Endothelial cell of umbilical vein (primary cell): Measurements from ENCODE around the gene DUOXA2. TPM values are rescaled to one million over a fixed set of nuclear protein-coding genes. Genes with fewer than 3 reads are reported as not detected.

Experiments used
- BruUV-seq: library from RNA; stranded (reverse); fragments of 400-500 nt; replicated peaks from 2 replicates; lab custom pipeline; 2021; lab: Mats Ljungman, UMichigan
- CTCF ChIA-PET: fragments of 300-600, 350-600 bp; sonication (Branson Sonifier 250); formaldehyde crosslinking; loops from one replicate; lab custom pipeline; 2021; ENCODE audit warnings: antibody characterized with exemption, inconsistent platforms; lab: Charles Lee
- POLR2A ChIA-PET: fragments of 300-600, 350-600 bp; sonication (Branson Sonifier 250); formaldehyde crosslinking; loops from one replicate; lab custom pipeline; 2021; ENCODE audit warnings: antibody characterized with exemption, inconsistent platforms; lab: Charles Lee
- DNase-seq: peaks from one replicate; pipeline ENCODE4 v3.0.0-alpha.2; 2011; ENCODE audit warnings: low read depth, low spot score
- FAIRE-seq: peaks from 2 replicates; lab custom pipeline; 2011; peaks lifted over from hg19 to GRCh38; lab: Jason Lieb, UNC
- H2AFZ ChIP-seq: 2 replicates; pipeline ENCODE4 v1.6.0; 2012; ENCODE audit warnings: low read depth, low read length, control low read depth, inconsistent platforms
- H3K27ac ChIP-seq: 2 replicates; pipeline ENCODE4 v1.5.1; 2011; ENCODE audit warnings: low read depth, mild to moderate bottlenecking, control low read depth, low read length, moderate library complexity; ENCODE audit not compliant: insufficient read depth
- H3K27me3 ChIP-seq, 2 experiments: 2 replicates each; pipeline versions ENCODE4 v1.6.0 to v1.6.1; 2011; ENCODE audit warnings: low read length in 2 of 2, mixed read lengths in 1 of 2; ENCODE audit not compliant: control insufficient read depth in 2 of 2, insufficient read depth in 2 of 2
- H3K36me3 ChIP-seq, 2 experiments: 2 replicates in 1 of 2; 3 replicates in 1 of 2; pipeline ENCODE4 v1.5.1; 2011; ENCODE audit warnings: low read length in 2 of 2, mild to moderate bottlenecking in 1 of 2, moderate library complexity in 1 of 2; ENCODE audit not compliant: control insufficient read depth in 2 of 2, insufficient read depth in 2 of 2; ENCODE audit errors: extremely low read depth in 1 of 2
- H3K4me1 ChIP-seq: 3 replicates; pipeline ENCODE4 v1.5.1; 2011; ENCODE audit warnings: mild to moderate bottlenecking, low read length; ENCODE audit not compliant: control insufficient read depth, insufficient read depth; ENCODE audit errors: extremely low read depth
- H3K4me2 ChIP-seq: 2 replicates; pipeline ENCODE4 v1.6.1; 2011; ENCODE audit warnings: low read length, control low read depth, mixed read lengths; ENCODE audit not compliant: insufficient read depth
- H3K4me3 ChIP-seq, 3 experiments: fragments of 200-600 bp in 1 of 3; sonication (generic), shearing (Covaris generic) in 1 of 3; replicated peaks in 1 of 3; 2 replicates each; pipeline ENCODE4 v1.5.1; 2011 to 2016; ENCODE audit warnings: control low read depth in 3 of 3, low read length in 3 of 3, mild to moderate bottlenecking in 2 of 3, inconsistent platforms in 1 of 3, low read depth in 1 of 3, moderate library complexity in 1 of 3; ENCODE audit not compliant: insufficient read depth in 1 of 3
- H3K79me2 ChIP-seq: 2 replicates; pipeline ENCODE4 v1.6.0; 2012; ENCODE audit warnings: low read length, inconsistent platforms; ENCODE audit not compliant: control insufficient read depth, insufficient read depth
- H3K9ac ChIP-seq: replicated peaks from 2 replicates; pipeline ENCODE3; 2011; ENCODE audit warnings: low read length, control low read depth; ENCODE audit not compliant: insufficient read depth; ENCODE audit errors: extremely low read depth
- H3K9me1 ChIP-seq: replicated peaks from 3 replicates; pipeline ENCODE4 v1.6.0; 2011; ENCODE audit warnings: mild to moderate bottlenecking, low read length; ENCODE audit not compliant: control insufficient read depth, insufficient read depth; ENCODE audit errors: extremely low read depth
- H3K9me3 ChIP-seq: replicated peaks from 2 replicates; pipeline ENCODE4 v1.5.1; 2012; ENCODE audit warnings: low read length, inconsistent platforms; ENCODE audit not compliant: control insufficient read depth, insufficient read depth
- H4K20me1 ChIP-seq: replicated peaks from 2 replicates; pipeline ENCODE3; 2011; ENCODE audit warnings: mild to moderate bottlenecking, low read length; ENCODE audit not compliant: control insufficient read depth, insufficient read depth; ENCODE audit errors: extremely low read depth
- EZH2 ChIP-seq: IDR thresholded peaks from 2 replicates; pipeline ENCODE4 v1.6.1; 2012; ENCODE audit warnings: borderline replicate concordance, low read depth, mild to moderate bottlenecking, moderate library complexity, low read length, inconsistent platforms; ENCODE audit not compliant: severe bottlenecking
- FOS ChIP-seq: IDR thresholded peaks from 2 replicates; pipeline ENCODE4 v1.6.1; 2011; ENCODE audit warnings: mild to moderate bottlenecking, low read length, moderate library complexity, borderline replicate concordance; ENCODE audit not compliant: insufficient read depth
- GATA2 ChIP-seq: IDR thresholded peaks from 2 replicates; pipeline ENCODE4 v1.7.0; 2011; ENCODE audit warnings: low read depth, mild to moderate bottlenecking, moderate library complexity, mixed read lengths, low read length; ENCODE audit not compliant: insufficient read length, insufficient read depth
- JUN ChIP-seq: IDR thresholded peaks from 2 replicates; pipeline ENCODE4 v1.6.1; 2011; ENCODE audit warnings: borderline replicate concordance, low read depth; ENCODE audit not compliant: insufficient read length, insufficient read depth
- MYC ChIP-seq: IDR thresholded peaks from one replicate; pipeline ENCODE4 v1.6.1; 2011; ENCODE audit warnings: mild to moderate bottlenecking, low read depth, low read length
- POLR2A ChIP-seq: IDR thresholded peaks from 2 replicates; pipeline ENCODE4 v1.6.1; 2012; ENCODE audit warnings: low read depth, mild to moderate bottlenecking, control low read depth, low read length
- POLR2AphosphoS5 ChIP-seq: IDR thresholded peaks from 2 replicates; pipeline ENCODE4 v1.6.1; 2012; ENCODE audit warnings: low read depth, mild to moderate bottlenecking, control low read depth, low read length, moderate library complexity; ENCODE audit not compliant: insufficient read depth
- dilution Hi-C: fragments of 300-500 bp; cut with MboI; formaldehyde crosslinking; loops from one replicate; pipeline ENCODE4 v1.15.0; 2019; ENCODE audit warnings: low sequenced_read_pairs; ENCODE audit not compliant: extremely low pct_ligation_motif_present
- intact Hi-C: fragments of 100-400 bp; cut with micrococcal nuclease; formaldehyde crosslinking; loops from one replicate; pipeline ENCODE4 v1.10.0; 2022
- polyA plus RNA-seq, 4 experiments: library from polyadenylated mRNA; depleted of rRNA in 3 of 4; stranded (reverse) in 3 of 4; unstranded in 1 of 4; fragments of >200 nt; gene quantifications; 2 replicates each; pipeline versions ENCODE4 v1.2.1 to v1.2.3, GENCODE V29; 2011 to 2012; ENCODE audit warnings: missing spikeins in 1 of 4
- total RNA-seq: library from RNA; stranded (reverse); gene quantifications from 2 replicates; pipeline ENCODE4 v1.2.3, GENCODE V29; 2021
- TF ChIP-seq, protein P1 (sequence below): IDR thresholded peaks from 2 replicates; pipeline ENCODE4 v1.6.1; 2011; ENCODE audit not compliant: insufficient read depth, insufficient read length
- TF ChIP-seq, protein P2 (sequence below), 2 donors: IDR thresholded peaks; 1 replicate in 1 of 2; 2 replicates in 1 of 2; pipeline ENCODE4 v1.5.1; 2011; ENCODE audit warnings: low read length in 2 of 2, mild to moderate bottlenecking in 2 of 2, moderate library complexity in 2 of 2, control low read depth in 1 of 2, inconsistent platforms in 1 of 2, low read depth in 1 of 2; ENCODE audit not compliant: insufficient read depth in 1 of 2; ENCODE audit errors: extremely low read depth in 1 of 2

DUOXA2 gene
- total and polyA plus RNA-seq, 2 donors (not counting 3 experiments of a cell fraction or from before 2014, with no cell fraction given), result not detected

- Histone ChIP-seq H3K9ac (no peak overlapping the region), H3K36me3 (no peaks in the 10 kb centered on the region), H3K27me3 (peaks cover 22 to 24% of the 10 kb centered on the region in 2 experiments), H3K9me3 (no peaks in the 10 kb centered on the region), H3K27ac (no peak overlapping the region), H2AFZ (no peak overlapping the region), H3K79me2 (no peaks in the 10 kb centered on the region), H3K4me3 (no peak overlapping the region), H4K20me1 (no peaks in the 10 kb centered on the region), H3K9me1 (no peaks in the 10 kb centered on the region), H3K4me1 (no peaks in the 10 kb centered on the region), H3K4me2 (no peak overlapping the region)
- no peak for DNase-seq
- POLR2A ChIA-PET, result no interaction called here
- FAIRE-seq, result no peak
- CTCF ChIA-PET, result interaction anchor here (1.1 to 2.4 kb wide), 3 partner anchors 8 to 21 kb away, joined by 3 to 8 read pairs (median 5); no protein-coding TSS in a partner anchor
- intact Hi-C loops (no loop called here), dilution Hi-C loops (no loop called here)
- BruUV-seq, result no TSS peak
- no peak for TF ChIP-seq MYC
- no peak for TF ChIP-seq EZH2
- no peak for TF ChIP-seq POLR2AphosphoS5
- no peak for TF ChIP-seq JUN
- TF ChIP-seq, protein P1, sequence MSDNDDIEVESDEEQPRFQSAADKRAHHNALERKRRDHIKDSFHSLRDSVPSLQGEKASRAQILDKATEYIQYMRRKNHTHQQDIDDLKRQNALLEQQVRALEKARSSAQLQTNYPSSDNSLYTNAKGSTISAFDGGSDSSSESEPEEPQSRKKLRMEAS, result no peak
- TF ChIP-seq POLR2A, result no peak
- no peak for TF ChIP-seq FOS
- TF ChIP-seq, protein P2, sequence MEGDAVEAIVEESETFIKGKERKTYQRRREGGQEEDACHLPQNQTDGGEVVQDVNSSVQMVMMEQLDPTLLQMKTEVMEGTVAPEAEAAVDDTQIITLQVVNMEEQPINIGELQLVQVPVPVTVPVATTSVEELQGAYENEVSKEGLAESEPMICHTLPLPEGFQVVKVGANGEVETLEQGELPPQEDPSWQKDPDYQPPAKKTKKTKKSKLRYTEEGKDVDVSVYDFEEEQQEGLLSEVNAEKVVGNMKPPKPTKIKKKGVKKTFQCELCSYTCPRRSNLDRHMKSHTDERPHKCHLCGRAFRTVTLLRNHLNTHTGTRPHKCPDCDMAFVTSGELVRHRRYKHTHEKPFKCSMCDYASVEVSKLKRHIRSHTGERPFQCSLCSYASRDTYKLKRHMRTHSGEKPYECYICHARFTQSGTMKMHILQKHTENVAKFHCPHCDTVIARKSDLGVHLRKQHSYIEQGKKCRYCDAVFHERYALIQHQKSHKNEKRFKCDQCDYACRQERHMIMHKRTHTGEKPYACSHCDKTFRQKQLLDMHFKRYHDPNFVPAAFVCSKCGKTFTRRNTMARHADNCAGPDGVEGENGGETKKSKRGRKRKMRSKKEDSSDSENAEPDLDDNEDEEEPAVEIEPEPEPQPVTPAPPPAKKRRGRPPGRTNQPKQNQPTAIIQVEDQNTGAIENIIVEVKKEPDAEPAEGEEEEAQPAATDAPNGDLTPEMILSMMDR (IDR thresholded peaks at IDR 0.05; ENCODE audit: extremely low read depth in 1 of 2, insufficient read depth in 1 of 2, low read depth in 1 of 2, low read length in 2 of 2), result no peak
- no peak for TF ChIP-seq GATA2
Measured at GRCh38 chr15:45138814-45139765, 25.0 kb downstream of the DUOXA2 start.
